ENCODE measurements around the gene NUDT4B.
"Not testable (repeated sequence)": the region's sequence is repeated elsewhere in the genome, so short reads cannot be mapped to it uniquely, and the experiment has no call there.

GRCh38 chr1:148759749-148760148 is 11.2 kb downstream of the NUDT4B start:
- TF ChIP-seq CTCF, POLR2A (IDR thresholded peaks at IDR 0.05): not testable (repeated sequence)
